Measurements from ENCODE around the gene NHP2.

NHP2 gene

DNA sequence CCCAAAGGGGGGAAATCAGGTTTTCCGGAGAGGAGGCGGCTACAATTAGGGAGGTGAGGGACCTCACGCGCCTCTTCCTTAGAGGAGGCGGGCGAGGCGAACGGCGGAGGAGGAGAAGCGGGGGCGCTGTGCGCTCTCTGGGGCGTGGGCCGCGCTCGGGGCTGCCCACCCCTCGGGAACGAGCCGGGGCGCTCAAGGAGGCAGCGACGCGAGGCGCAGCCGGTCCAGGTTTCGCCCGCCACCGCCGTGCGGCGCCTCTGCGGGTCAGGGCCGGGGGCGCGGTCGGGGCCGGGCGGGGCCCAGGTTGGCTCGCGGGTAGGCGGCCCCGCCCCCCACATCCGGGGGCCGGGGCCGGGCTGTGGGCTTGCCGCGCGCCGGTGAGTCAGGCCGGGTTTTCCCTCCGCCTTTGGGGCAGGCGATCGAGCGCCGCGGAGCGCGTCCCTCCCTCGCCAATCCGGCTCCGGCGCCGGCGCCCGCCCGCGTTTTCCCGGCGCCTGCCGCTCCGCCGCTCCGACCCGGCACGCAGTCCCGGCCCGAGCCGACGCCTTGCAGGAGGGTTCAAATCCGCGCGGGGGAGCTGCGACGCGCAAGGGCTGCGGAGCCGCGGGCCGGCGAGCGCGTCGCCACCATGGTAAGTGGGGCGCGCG lies 40.4 kb downstream of the NHP2 start, which contains the start of gene N4BP3:
Gene N4BP3, plus strand, starts transcription at position 392 of the 647 bp plus-strand sequence. CDS start 6,052 bp downstream, outside the sequence.
- peak; percentile 84 for DNase-seq

DNA sequence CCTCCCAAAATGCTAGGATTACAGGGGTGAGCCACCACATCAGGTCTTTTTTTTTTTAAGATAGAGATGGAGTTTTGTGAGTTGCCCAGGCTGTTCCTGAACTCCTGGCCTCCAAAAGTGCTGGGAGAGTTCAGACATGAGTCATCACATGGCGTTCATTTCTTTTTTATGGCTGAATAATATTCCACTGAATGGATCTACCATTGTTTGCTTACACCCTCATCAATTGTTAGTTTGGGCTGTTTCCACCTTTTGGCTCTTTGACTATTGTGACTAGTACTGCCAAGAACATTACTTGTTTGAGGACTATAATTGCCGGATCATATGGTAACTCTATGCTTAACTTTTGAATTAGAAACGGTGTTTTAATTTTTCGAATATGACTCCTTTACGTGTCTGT lies 41.1 kb downstream of the NHP2 start:
- no peak for DNase-seq

DNA sequence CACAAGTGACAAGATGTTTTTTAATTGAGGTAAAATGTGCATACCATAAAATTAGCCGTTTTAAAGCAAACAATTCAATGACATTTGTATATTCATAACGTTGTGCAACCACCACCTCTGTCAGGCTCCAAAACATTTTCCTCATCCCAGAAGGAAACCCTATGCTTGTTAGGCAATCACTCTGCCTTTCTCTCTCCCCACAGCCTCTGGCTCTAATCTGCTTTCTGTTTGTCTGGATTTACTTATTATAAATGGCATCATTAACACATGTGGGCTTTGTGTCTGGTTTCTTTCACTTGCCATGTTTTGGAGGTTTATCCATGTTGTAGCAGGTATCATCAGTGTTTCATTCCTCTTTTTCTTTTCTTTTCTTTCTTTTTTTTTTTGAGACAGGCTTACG lies 41.8 kb downstream of the NHP2 start:
- DNase-seq: no peak

DNA sequence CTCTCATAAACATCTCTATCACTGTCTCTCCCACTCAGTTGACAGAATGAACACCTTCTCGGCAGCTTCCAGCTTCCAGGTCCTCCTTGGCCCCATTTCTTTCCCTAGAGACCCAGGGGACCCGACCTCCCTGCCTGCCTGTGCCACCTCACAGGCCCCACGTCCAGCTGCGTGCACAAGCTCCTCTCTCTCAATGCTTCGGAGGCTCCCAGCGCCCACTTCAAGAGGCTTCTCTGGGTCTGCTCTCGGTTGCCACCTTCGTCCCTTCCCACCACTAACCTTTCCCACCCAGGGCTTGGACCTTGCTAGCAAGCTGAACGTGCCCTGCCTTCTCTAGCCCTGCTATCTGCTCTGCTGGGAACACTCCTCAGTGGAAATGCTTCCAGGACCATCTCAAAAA lies 43.2 kb downstream of the NHP2 start:
- DNase-seq: no peak

DNA sequence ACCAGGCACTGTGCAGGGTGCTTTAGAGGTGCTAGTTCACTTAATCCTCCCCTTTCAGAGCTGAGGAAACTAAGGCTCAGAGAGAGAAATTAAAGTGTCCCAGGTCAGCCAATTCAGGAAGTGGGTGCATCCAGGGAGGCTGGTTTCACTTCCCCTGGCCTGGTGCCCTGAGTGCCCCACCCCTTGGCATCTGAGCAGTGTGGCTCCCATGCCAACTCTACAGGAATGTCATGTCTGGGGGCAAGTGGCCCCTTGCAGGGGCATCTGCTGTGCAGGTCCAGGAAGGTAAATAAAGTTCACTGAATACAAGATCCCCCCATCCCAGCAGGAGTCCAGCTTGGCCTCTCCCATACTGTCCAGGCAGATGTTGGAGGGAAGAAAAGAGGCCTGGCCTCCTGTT lies 44.7 kb downstream of the NHP2 start:
- no peak for DNase-seq

DNA sequence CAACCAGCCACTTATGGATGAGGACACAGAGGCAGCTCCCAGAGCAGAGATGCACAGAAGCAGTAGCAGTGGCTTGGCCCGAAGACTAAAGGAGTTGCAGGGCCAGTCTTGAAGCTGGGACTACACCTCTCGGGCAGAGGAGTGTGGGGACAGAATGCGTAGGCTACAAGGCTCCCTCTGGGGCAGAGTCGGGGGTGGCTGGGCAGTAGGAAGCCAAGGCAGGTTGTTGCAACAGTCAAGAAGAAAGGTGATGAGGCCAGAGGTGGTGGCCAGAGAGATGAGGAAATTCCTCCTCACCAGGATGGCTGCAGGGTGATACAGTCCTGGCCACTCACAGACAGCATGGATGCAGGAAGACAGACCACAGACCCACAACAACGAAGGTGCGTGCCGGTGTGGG lies 45.2 kb downstream of the NHP2 start:
- DNase-seq: no peak

DNA sequence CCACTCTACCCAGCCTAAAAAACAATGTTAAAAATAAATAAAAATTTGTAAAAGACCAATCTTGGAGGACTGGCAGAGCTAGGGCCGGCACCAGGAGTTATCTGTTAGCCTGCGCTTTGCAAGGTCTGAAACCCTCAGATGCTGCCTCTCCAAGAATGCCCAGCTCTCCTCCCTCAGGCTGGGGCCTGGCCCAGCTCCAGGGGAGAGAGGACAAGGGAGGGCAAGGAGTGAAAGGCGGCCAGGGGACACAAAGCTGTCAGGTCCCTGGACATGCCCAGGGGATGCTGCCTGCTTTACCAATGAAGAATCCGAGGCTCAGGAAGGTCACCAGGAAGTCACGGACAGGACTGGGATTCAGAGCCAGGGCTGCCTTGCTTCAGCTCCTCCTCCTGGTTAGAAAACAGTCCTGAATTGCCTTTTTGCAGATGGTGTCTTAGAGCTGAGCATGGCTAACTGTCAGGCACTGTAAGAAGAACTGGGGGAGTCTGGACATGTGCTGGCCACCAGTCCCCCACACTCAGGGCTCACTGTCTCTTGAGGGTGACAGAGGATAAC lies 45.9 kb downstream of the NHP2 start:
- DNase-seq: no peak

DNA sequence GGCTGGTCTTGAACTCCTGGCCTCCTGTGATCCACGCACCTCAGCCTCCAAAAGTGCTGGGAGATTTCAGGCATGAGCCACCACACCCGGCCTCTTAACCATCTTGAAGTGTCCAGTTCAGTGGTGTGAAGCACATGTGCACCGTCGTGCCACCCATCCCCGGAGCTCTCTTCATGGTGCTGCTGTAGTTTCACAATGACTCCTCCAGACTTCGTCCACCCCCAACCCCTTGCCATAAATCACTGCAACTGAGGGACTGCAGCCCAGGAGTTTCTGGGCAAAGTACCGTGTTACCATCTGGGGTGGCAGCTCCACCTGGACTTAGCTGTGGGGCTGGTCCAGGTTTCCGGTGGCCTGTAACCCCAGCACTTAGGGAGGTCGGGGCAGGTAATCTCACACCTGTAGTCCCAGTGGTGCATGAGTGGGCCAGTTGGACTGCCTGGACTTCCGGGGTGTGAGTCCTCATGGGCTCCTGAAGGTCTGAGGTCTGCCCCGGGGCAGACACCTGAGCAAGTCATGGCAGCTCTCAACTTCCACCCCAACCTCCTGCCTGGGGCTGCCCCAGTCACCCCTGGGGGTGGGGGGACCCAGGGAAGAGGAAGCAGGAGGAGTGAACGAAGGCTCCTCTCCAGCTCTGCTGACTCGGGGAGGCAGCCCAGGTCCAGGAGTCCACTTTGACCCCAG lies 47.0 kb downstream of the NHP2 start:
- DNase-seq: no peak

DNA sequence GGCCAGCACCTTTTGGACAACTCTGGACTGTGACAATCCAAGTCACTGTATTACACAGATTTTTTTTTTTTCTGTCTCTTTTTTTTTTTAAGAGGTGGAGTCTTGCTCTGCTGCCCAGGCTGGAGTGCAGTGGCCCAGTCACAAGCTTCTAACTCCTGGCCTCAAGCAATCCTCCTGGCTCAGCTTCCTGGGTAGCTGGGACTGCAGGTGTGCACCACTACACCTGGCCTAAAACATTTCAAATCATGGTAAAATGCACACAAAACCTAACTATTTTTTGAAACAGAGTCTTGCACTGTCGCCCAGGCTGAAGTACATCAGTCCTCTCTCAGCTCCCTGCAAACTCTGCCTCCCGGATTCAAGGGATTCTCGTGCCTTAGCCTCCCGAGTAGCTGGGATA lies 47.6 kb downstream of the NHP2 start:
- DNase-seq: no peak

DNA sequence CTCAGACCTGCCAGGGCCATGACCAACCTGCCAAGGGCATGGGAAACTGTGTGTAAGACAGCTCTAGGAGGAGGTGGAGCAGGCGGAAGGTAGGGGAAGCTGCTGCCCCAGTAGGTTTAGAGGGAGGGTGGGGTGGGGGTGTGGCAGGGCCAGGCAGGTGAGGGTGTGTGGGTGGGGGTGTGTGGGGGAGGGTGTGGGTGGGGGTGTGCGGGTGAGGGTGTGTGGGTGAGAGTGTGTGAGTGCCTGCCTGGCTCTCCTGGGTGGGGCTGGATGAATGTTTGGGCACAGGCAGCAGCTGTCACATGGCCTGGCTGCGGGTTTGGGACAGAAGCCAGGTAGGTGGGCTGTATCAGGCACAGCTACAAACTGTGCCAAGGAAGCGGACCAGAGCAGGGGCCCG lies 49.2 kb downstream of the NHP2 start:
- DNase-seq: no peak

DNA sequence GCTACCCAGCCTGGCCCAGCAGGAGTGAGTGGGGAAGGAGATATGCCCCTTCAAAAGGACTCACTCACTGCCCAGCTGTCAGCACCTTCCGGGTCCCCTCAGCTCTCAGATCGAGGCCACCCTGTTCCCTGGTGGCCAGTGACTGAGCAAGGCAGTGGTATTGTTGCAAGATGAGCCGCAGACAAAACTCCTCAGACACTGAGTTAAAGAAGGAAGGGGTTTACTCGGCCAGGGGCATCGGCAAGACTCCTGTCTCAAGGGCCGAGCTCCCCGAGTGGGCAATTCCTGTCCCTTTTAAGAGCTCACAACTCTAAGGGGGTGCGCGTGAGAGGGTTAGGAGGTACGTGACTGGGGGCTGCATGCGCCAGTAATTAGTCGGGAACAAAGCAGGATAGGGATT lies 50.1 kb downstream of the NHP2 start:
- no peak for DNase-seq
